VCaP (cell line): ENCODE results near the gene PRDM16.

Source experiments
- H3K27ac ChIP-seq: fragments of 450-650 bp; 2 replicates; pipeline ENCODE4 v1.5.1; 2017
- CTCF ChIP-seq: fragments of 450-650 bp; conservative IDR thresholded peaks from 2 replicates; pipeline ENCODE4 v1.5.1; 2017; ENCODE audit warnings: mild to moderate bottlenecking, moderate library complexity

PRDM16 gene

GRCh38 chr1:3060127-3060526, 8.9 kb upstream of the PRDM16 start:
- 0 out of 2 replicates have a peak, but pooled peaks have one; percentile 12 for TF ChIP-seq CTCF
- H3K27ac ChIP-seq = no peak overlapping the region

- TF ChIP-seq CTCF = no peak
- no peak overlapping the region for H3K27ac ChIP-seq
Measured at GRCh38 chr1:3060601-3061551, 8.1 kb upstream of the PRDM16 start.

- TF ChIP-seq CTCF = no peak
- H3K27ac ChIP-seq = no peak overlapping the region
Measured at GRCh38 chr1:3061566-3061965, 7.4 kb upstream of the PRDM16 start.

GRCh38 chr1:3061981-3062615, 6.9 kb upstream of the PRDM16 start:
- H3K27ac ChIP-seq = no peak overlapping the region

GRCh38 chr1:3062616-3063378, 6.2 kb upstream of the PRDM16 start:
- no peak overlapping the region for H3K27ac ChIP-seq
- no peak for TF ChIP-seq CTCF

More at GRCh38 chr1:3061981-3062615, 6.9 kb upstream of the PRDM16 start:
- TF ChIP-seq CTCF = no peak

- no peak overlapping the region for H3K27ac ChIP-seq
- no peak for TF ChIP-seq CTCF
Measured at GRCh38 chr1:3063379-3064295, 5.4 kb upstream of the PRDM16 start.
